Endothelial cell of umbilical vein (primary cell): ENCODE results near the gene PATE3. TPM values are rescaled to one million over a fixed set of nuclear protein-coding genes. Genes with fewer than 3 reads are reported as not detected.

Source experiments
- BruUV-seq: library from RNA; stranded (reverse); fragments of 400-500 nt; replicated peaks from 2 replicates; lab custom pipeline; 2021; lab: Mats Ljungman, UMichigan
- CTCF ChIA-PET: fragments of 300-600, 350-600 bp; sonication (Branson Sonifier 250); formaldehyde crosslinking; loops from one replicate; lab custom pipeline; 2021; ENCODE audit warnings: antibody characterized with exemption, inconsistent platforms; lab: Charles Lee
- POLR2A ChIA-PET: fragments of 300-600, 350-600 bp; sonication (Branson Sonifier 250); formaldehyde crosslinking; loops from one replicate; lab custom pipeline; 2021; ENCODE audit warnings: antibody characterized with exemption, inconsistent platforms; lab: Charles Lee
- DNase-seq: peaks from one replicate; pipeline ENCODE4 v3.0.0-alpha.2; 2011; ENCODE audit warnings: low read depth, low spot score
- FAIRE-seq: peaks from 2 replicates; lab custom pipeline; 2011; peaks lifted over from hg19 to GRCh38; lab: Jason Lieb, UNC
- H2AFZ ChIP-seq: 2 replicates; pipeline ENCODE4 v1.6.0; 2012; ENCODE audit warnings: low read depth, low read length, control low read depth, inconsistent platforms
- H3K27ac ChIP-seq: 2 replicates; pipeline ENCODE4 v1.5.1; 2011; ENCODE audit warnings: low read depth, mild to moderate bottlenecking, control low read depth, low read length, moderate library complexity; ENCODE audit not compliant: insufficient read depth
- H3K27me3 ChIP-seq, 2 experiments: 2 replicates each; pipeline versions ENCODE4 v1.6.0 to v1.6.1; 2011; ENCODE audit warnings: low read length in 2 of 2, mixed read lengths in 1 of 2; ENCODE audit not compliant: control insufficient read depth in 2 of 2, insufficient read depth in 2 of 2
- H3K36me3 ChIP-seq, 2 experiments: 2 replicates in 1 of 2; 3 replicates in 1 of 2; pipeline ENCODE4 v1.5.1; 2011; ENCODE audit warnings: low read length in 2 of 2, mild to moderate bottlenecking in 1 of 2, moderate library complexity in 1 of 2; ENCODE audit not compliant: control insufficient read depth in 2 of 2, insufficient read depth in 2 of 2; ENCODE audit errors: extremely low read depth in 1 of 2
- H3K4me1 ChIP-seq: 3 replicates; pipeline ENCODE4 v1.5.1; 2011; ENCODE audit warnings: mild to moderate bottlenecking, low read length; ENCODE audit not compliant: control insufficient read depth, insufficient read depth; ENCODE audit errors: extremely low read depth
- H3K4me2 ChIP-seq: 2 replicates; pipeline ENCODE4 v1.6.1; 2011; ENCODE audit warnings: low read length, control low read depth, mixed read lengths; ENCODE audit not compliant: insufficient read depth
- H3K4me3 ChIP-seq, 3 experiments: fragments of 200-600 bp in 1 of 3; sonication (generic), shearing (Covaris generic) in 1 of 3; replicated peaks in 1 of 3; 2 replicates each; pipeline ENCODE4 v1.5.1; 2011 to 2016; ENCODE audit warnings: control low read depth in 3 of 3, low read length in 3 of 3, mild to moderate bottlenecking in 2 of 3, inconsistent platforms in 1 of 3, low read depth in 1 of 3, moderate library complexity in 1 of 3; ENCODE audit not compliant: insufficient read depth in 1 of 3
- H3K79me2 ChIP-seq: 2 replicates; pipeline ENCODE4 v1.6.0; 2012; ENCODE audit warnings: low read length, inconsistent platforms; ENCODE audit not compliant: control insufficient read depth, insufficient read depth
- H3K9ac ChIP-seq: replicated peaks from 2 replicates; pipeline ENCODE3; 2011; ENCODE audit warnings: low read length, control low read depth; ENCODE audit not compliant: insufficient read depth; ENCODE audit errors: extremely low read depth
- H3K9me1 ChIP-seq: replicated peaks from 3 replicates; pipeline ENCODE4 v1.6.0; 2011; ENCODE audit warnings: mild to moderate bottlenecking, low read length; ENCODE audit not compliant: control insufficient read depth, insufficient read depth; ENCODE audit errors: extremely low read depth
- H3K9me3 ChIP-seq: replicated peaks from 2 replicates; pipeline ENCODE4 v1.5.1; 2012; ENCODE audit warnings: low read length, inconsistent platforms; ENCODE audit not compliant: control insufficient read depth, insufficient read depth
- H4K20me1 ChIP-seq: replicated peaks from 2 replicates; pipeline ENCODE3; 2011; ENCODE audit warnings: mild to moderate bottlenecking, low read length; ENCODE audit not compliant: control insufficient read depth, insufficient read depth; ENCODE audit errors: extremely low read depth
- EZH2 ChIP-seq: IDR thresholded peaks from 2 replicates; pipeline ENCODE4 v1.6.1; 2012; ENCODE audit warnings: borderline replicate concordance, low read depth, mild to moderate bottlenecking, moderate library complexity, low read length, inconsistent platforms; ENCODE audit not compliant: severe bottlenecking
- FOS ChIP-seq: IDR thresholded peaks from 2 replicates; pipeline ENCODE4 v1.6.1; 2011; ENCODE audit warnings: mild to moderate bottlenecking, low read length, moderate library complexity, borderline replicate concordance; ENCODE audit not compliant: insufficient read depth
- GATA2 ChIP-seq: IDR thresholded peaks from 2 replicates; pipeline ENCODE4 v1.7.0; 2011; ENCODE audit warnings: low read depth, mild to moderate bottlenecking, moderate library complexity, mixed read lengths, low read length; ENCODE audit not compliant: insufficient read length, insufficient read depth
- JUN ChIP-seq: IDR thresholded peaks from 2 replicates; pipeline ENCODE4 v1.6.1; 2011; ENCODE audit warnings: borderline replicate concordance, low read depth; ENCODE audit not compliant: insufficient read length, insufficient read depth
- MYC ChIP-seq: IDR thresholded peaks from one replicate; pipeline ENCODE4 v1.6.1; 2011; ENCODE audit warnings: mild to moderate bottlenecking, low read depth, low read length
- POLR2A ChIP-seq: IDR thresholded peaks from 2 replicates; pipeline ENCODE4 v1.6.1; 2012; ENCODE audit warnings: low read depth, mild to moderate bottlenecking, control low read depth, low read length
- POLR2AphosphoS5 ChIP-seq: IDR thresholded peaks from 2 replicates; pipeline ENCODE4 v1.6.1; 2012; ENCODE audit warnings: low read depth, mild to moderate bottlenecking, control low read depth, low read length, moderate library complexity; ENCODE audit not compliant: insufficient read depth
- dilution Hi-C: fragments of 300-500 bp; cut with MboI; formaldehyde crosslinking; loops from one replicate; pipeline ENCODE4 v1.15.0; 2019; ENCODE audit warnings: low sequenced_read_pairs; ENCODE audit not compliant: extremely low pct_ligation_motif_present
- intact Hi-C: fragments of 100-400 bp; cut with micrococcal nuclease; formaldehyde crosslinking; loops from one replicate; pipeline ENCODE4 v1.10.0; 2022
- polyA plus RNA-seq, 4 experiments: library from polyadenylated mRNA; depleted of rRNA in 3 of 4; stranded (reverse) in 3 of 4; unstranded in 1 of 4; fragments of >200 nt; gene quantifications; 2 replicates each; pipeline versions ENCODE4 v1.2.1 to v1.2.3, GENCODE V29; 2011 to 2012; ENCODE audit warnings: missing spikeins in 1 of 4
- total RNA-seq: library from RNA; stranded (reverse); gene quantifications from 2 replicates; pipeline ENCODE4 v1.2.3, GENCODE V29; 2021
- TF ChIP-seq, protein P1 (sequence below): IDR thresholded peaks from 2 replicates; pipeline ENCODE4 v1.6.1; 2011; ENCODE audit not compliant: insufficient read depth, insufficient read length
- TF ChIP-seq, protein P2 (sequence below), 2 donors: IDR thresholded peaks; 1 replicate in 1 of 2; 2 replicates in 1 of 2; pipeline ENCODE4 v1.5.1; 2011; ENCODE audit warnings: low read length in 2 of 2, mild to moderate bottlenecking in 2 of 2, moderate library complexity in 2 of 2, control low read depth in 1 of 2, inconsistent platforms in 1 of 2, low read depth in 1 of 2; ENCODE audit not compliant: insufficient read depth in 1 of 2; ENCODE audit errors: extremely low read depth in 1 of 2

Gene PATE3
- total and polyA plus RNA-seq, 2 donors (not counting 3 experiments of a cell fraction or from before 2014, with no cell fraction given): not detected

DNA sequence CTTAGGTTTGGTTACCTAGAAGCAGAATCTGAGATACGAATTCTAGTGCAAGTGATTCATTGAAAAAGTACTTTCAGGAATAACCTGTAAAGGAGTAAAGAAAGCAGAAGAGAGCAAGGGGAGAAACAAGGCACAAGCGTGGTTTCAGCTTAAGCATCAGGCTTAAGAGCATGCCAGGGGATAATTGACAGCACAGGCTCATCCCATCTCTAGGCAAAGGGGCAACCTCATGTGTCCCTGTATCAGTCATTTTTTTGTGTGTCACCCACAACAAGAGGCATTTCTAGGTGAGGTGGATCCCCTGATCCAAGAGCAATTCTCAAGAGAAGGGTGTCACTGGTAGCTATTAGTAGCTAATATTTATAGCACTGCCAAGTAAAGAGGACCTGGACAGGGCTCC lies 17.3 kb upstream of the PATE3 start:
- Histone ChIP-seq H3K4me3 (no peak overlapping the region), H3K4me2 (no peak overlapping the region), H3K4me1 (no peaks in the 10 kb centered on the region), H4K20me1 (no peaks in the 10 kb centered on the region), H3K36me3 (no peaks in the 10 kb centered on the region), H3K9me3 (no peaks in the 10 kb centered on the region), H3K9ac (no peak overlapping the region), H3K27ac (no peak overlapping the region), H3K79me2 (no peaks in the 10 kb centered on the region), H3K9me1 (no peaks in the 10 kb centered on the region), H2AFZ (no peak overlapping the region), H3K27me3 (peaks cover 0 to 10% of the 10 kb centered on the region in 2 experiments)
- ChIA-PET CTCF (no interaction called here), POLR2A (no interaction called here)
- FAIRE-seq: no peak
- dilution Hi-C loops (no loop called here), intact Hi-C loops (no loop called here)
- BruUV-seq: no TSS peak
- no peak for TF ChIP-seq EZH2
- no peak for TF ChIP-seq GATA2
- TF ChIP-seq MYC: no peak
- TF ChIP-seq, protein P1, sequence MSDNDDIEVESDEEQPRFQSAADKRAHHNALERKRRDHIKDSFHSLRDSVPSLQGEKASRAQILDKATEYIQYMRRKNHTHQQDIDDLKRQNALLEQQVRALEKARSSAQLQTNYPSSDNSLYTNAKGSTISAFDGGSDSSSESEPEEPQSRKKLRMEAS: no peak
- TF ChIP-seq, protein P2, sequence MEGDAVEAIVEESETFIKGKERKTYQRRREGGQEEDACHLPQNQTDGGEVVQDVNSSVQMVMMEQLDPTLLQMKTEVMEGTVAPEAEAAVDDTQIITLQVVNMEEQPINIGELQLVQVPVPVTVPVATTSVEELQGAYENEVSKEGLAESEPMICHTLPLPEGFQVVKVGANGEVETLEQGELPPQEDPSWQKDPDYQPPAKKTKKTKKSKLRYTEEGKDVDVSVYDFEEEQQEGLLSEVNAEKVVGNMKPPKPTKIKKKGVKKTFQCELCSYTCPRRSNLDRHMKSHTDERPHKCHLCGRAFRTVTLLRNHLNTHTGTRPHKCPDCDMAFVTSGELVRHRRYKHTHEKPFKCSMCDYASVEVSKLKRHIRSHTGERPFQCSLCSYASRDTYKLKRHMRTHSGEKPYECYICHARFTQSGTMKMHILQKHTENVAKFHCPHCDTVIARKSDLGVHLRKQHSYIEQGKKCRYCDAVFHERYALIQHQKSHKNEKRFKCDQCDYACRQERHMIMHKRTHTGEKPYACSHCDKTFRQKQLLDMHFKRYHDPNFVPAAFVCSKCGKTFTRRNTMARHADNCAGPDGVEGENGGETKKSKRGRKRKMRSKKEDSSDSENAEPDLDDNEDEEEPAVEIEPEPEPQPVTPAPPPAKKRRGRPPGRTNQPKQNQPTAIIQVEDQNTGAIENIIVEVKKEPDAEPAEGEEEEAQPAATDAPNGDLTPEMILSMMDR (IDR thresholded peaks at IDR 0.05; ENCODE audit: extremely low read depth in 1 of 2, insufficient read depth in 1 of 2, low read depth in 1 of 2, low read length in 2 of 2): no peak
- TF ChIP-seq POLR2A: no peak
- no peak for TF ChIP-seq FOS
- TF ChIP-seq POLR2AphosphoS5: no peak
- TF ChIP-seq JUN: no peak
- no peak for DNase-seq
